HEK293 (cell line): Measurements from ENCODE around the gene NISCH.

ENCODE experiments used
- CTCF ChIA-PET: fragments of 350-600 bp; formaldehyde crosslinking; extraction: SDS; loops from one replicate; lab custom pipeline; 2021; ENCODE audit warnings: antibody characterized with exemption; lab: Yijun Ruan, JAX
- POLR2A ChIA-PET: fragments of 300-600 bp; formaldehyde crosslinking; extraction: SDS; loops from one replicate; lab custom pipeline; 2020; ENCODE audit warnings: antibody characterized with exemption, inconsistent platforms; lab: Yijun Ruan, JAX
- H3K27ac ChIP-seq: fragments of 200-500 bp; sonication (Bioruptor generic); 2 replicates; pipeline ENCODE4 v1.5.1; 2014; ENCODE audit warnings: low read depth, low read length, control low read depth, inconsistent platforms; ENCODE audit errors: extremely low read depth
- H3K36me3 ChIP-seq, 2 experiments: fragments of 200-500 bp in 1 of 2; sonication (Bioruptor generic) in 1 of 2; 1 replicate in 1 of 2; 2 replicates in 1 of 2; pipeline ENCODE4 v1.5.1; 2014 to 2017; ENCODE audit warnings: inconsistent platforms in 2 of 2, low read length in 2 of 2; ENCODE audit not compliant: control insufficient read depth in 2 of 2, insufficient read depth in 1 of 2
- H3K4me1 ChIP-seq: fragments of 200-500 bp; sonication (Bioruptor generic); 2 replicates; pipeline ENCODE4 v1.5.1; 2014; ENCODE audit warnings: mild to moderate bottlenecking, low read length, inconsistent platforms; ENCODE audit not compliant: control insufficient read depth, insufficient read depth
- H3K4me3 ChIP-seq: 2 replicates; pipeline ENCODE4 v1.5.1; 2011; ENCODE audit warnings: low read depth, mild to moderate bottlenecking, control low read depth, low read length, moderate library complexity
- H3K9me3 ChIP-seq: fragments of 200-500 bp; sonication (Bioruptor generic); 2 replicates; pipeline ENCODE4 v1.5.1; 2014; ENCODE audit warnings: low read depth, low read length, inconsistent platforms; ENCODE audit not compliant: control insufficient read depth, insufficient read depth
- GLIS2 ChIP-seq: fragments of 450-650 bp; formaldehyde crosslinking; IDR thresholded peaks from 2 replicates; pipeline ENCODE4 v1.5.1; 2016; ENCODE audit warnings: missing biosample characterization, missing genetic modification characterization
- HOXD13 ChIP-seq: sonication (generic); formaldehyde crosslinking; IDR thresholded peaks from 2 replicates; pipeline ENCODE4 v1.8.0; 2022; ENCODE audit warnings: missing genetic modification reagents, borderline replicate concordance
- KLF8 ChIP-seq: fragments of 450-650 bp; formaldehyde crosslinking; IDR thresholded peaks from 2 replicates; pipeline ENCODE4 v1.5.1; 2016; ENCODE audit warnings: missing biosample characterization, missing genetic modification characterization
- KLF9 ChIP-seq: fragments of 450-650 bp; formaldehyde crosslinking; IDR thresholded peaks from 2 replicates; pipeline ENCODE4 v1.5.1; 2016; ENCODE audit warnings: missing biosample characterization, missing genetic modification characterization, low read depth
- MZF1 ChIP-seq: fragments of 450-650 bp; formaldehyde crosslinking; IDR thresholded peaks from 2 replicates; pipeline ENCODE4 v1.5.1; 2017; ENCODE audit warnings: missing biosample characterization, missing genetic modification characterization, borderline replicate concordance
- PRDM1 ChIP-seq: fragments of 450-650 bp; formaldehyde crosslinking; IDR thresholded peaks from 2 replicates; pipeline ENCODE4; 2016; ENCODE audit warnings: missing biosample characterization, missing genetic modification characterization
- SCRT2 ChIP-seq: fragments of 450-650 bp; formaldehyde crosslinking; IDR thresholded peaks from 2 replicates; pipeline ENCODE4 v1.5.1; 2016; ENCODE audit warnings: missing biosample characterization, missing genetic modification characterization
- TRIM28 ChIP-seq: IDR thresholded peaks from 2 replicates; pipeline ENCODE4 v1.6.1; 2011; ENCODE audit warnings: low read length, control low read depth, borderline replicate concordance
- ZBTB17 ChIP-seq: fragments of 450-650 bp; formaldehyde crosslinking; IDR thresholded peaks from 2 replicates; pipeline ENCODE4 v1.5.1; 2016; ENCODE audit warnings: missing biosample characterization, missing genetic modification characterization
- ZBTB21 ChIP-seq: fragments of 450-650 bp; formaldehyde crosslinking; IDR thresholded peaks from 2 replicates; pipeline ENCODE4 v1.5.1; 2017; ENCODE audit warnings: missing biosample characterization, missing genetic modification characterization
- ZBTB48 ChIP-seq: fragments of 450-650 bp; formaldehyde crosslinking; IDR thresholded peaks from 2 replicates; pipeline ENCODE4 v1.5.1; 2016; ENCODE audit warnings: missing biosample characterization, missing genetic modification characterization
- ZBTB7A ChIP-seq: fragments of 450-650 bp; formaldehyde crosslinking; IDR thresholded peaks from 2 replicates; pipeline ENCODE4 v1.5.1; 2016; ENCODE audit warnings: low read depth, missing biosample characterization, missing genetic modification characterization
- ZFP3 ChIP-seq: fragments of 450-650 bp; formaldehyde crosslinking; IDR thresholded peaks from 2 replicates; pipeline ENCODE4 v1.5.1; 2016; ENCODE audit warnings: low read depth, missing biosample characterization, missing genetic modification characterization
- ZNF157 ChIP-seq: fragments of 450-650 bp; formaldehyde crosslinking; IDR thresholded peaks from 2 replicates; pipeline ENCODE4 v1.5.1; 2016; ENCODE audit warnings: missing biosample characterization, missing genetic modification characterization
- ZNF19 ChIP-seq: fragments of 450-650 bp; formaldehyde crosslinking; IDR thresholded peaks from 2 replicates; pipeline ENCODE4; 2016; ENCODE audit warnings: missing biosample characterization, missing genetic modification characterization, low read depth
- ZNF274 ChIP-seq, 2 experiments: fragments of 200-500 bp in 1 of 2; fragments of 450-650 bp in 1 of 2; sonication (Bioruptor generic) in 1 of 2; formaldehyde crosslinking in 1 of 2; IDR thresholded peaks; 2 replicates each; pipeline versions ENCODE4 v1.5.1 to v1.6.1; 2014 to 2016; ENCODE audit warnings: borderline replicate concordance in 1 of 2, inconsistent platforms in 1 of 2, low read length in 1 of 2, missing biosample characterization in 1 of 2, missing genetic modification characterization in 1 of 2
- ZNF302 ChIP-seq: fragments of 450-650 bp; formaldehyde crosslinking; IDR thresholded peaks from 2 replicates; pipeline ENCODE4 v1.5.1; 2016; ENCODE audit warnings: missing biosample characterization, missing genetic modification characterization, low read depth
- ZNF335 ChIP-seq: fragments of 450-650 bp; formaldehyde crosslinking; conservative IDR thresholded peaks from 2 replicates; pipeline ENCODE4 v1.5.1; 2016; ENCODE audit warnings: missing biosample characterization, missing genetic modification characterization
- ZNF391 ChIP-seq: fragments of 450-650 bp; formaldehyde crosslinking; IDR thresholded peaks from 2 replicates; pipeline ENCODE4 v1.5.1; 2016; ENCODE audit warnings: low read depth, missing biosample characterization, missing genetic modification characterization, borderline replicate concordance
- ZNF423 ChIP-seq: fragments of 450-650 bp; formaldehyde crosslinking; IDR thresholded peaks from 2 replicates; pipeline ENCODE4 v1.5.1; 2016; ENCODE audit warnings: missing biosample characterization, missing genetic modification characterization
- ZNF48 ChIP-seq: fragments of 450-650 bp; formaldehyde crosslinking; IDR thresholded peaks from 2 replicates; pipeline ENCODE4 v1.5.1; 2016; ENCODE audit warnings: missing biosample characterization, missing genetic modification characterization
- ZNF521 ChIP-seq: fragments of 450-650 bp; formaldehyde crosslinking; IDR thresholded peaks from 2 replicates; pipeline ENCODE4 v1.5.1; 2017; ENCODE audit warnings: missing biosample characterization, mild to moderate bottlenecking, missing genetic modification characterization
- ZNF600 ChIP-seq: fragments of 450-650 bp; formaldehyde crosslinking; IDR thresholded peaks from 2 replicates; pipeline ENCODE4 v1.5.1; 2016; ENCODE audit warnings: missing biosample characterization, missing genetic modification characterization
- ZNF629 ChIP-seq: fragments of 450-650 bp; formaldehyde crosslinking; IDR thresholded peaks from 2 replicates; pipeline ENCODE4 v1.5.1; 2017; ENCODE audit warnings: missing biosample characterization, missing genetic modification characterization
- ZNF664 ChIP-seq: fragments of 450-650 bp; formaldehyde crosslinking; IDR thresholded peaks from 2 replicates; pipeline ENCODE4 v1.5.1; 2016; ENCODE audit warnings: missing biosample characterization, missing genetic modification characterization
- ZNF701 ChIP-seq: fragments of 450-650 bp; formaldehyde crosslinking; IDR thresholded peaks from 2 replicates; pipeline ENCODE4 v1.5.1; 2016; ENCODE audit warnings: missing biosample characterization, missing genetic modification characterization
- ZNF76 ChIP-seq: fragments of 450-650 bp; formaldehyde crosslinking; IDR thresholded peaks from 2 replicates; pipeline ENCODE4; 2016; ENCODE audit warnings: low read depth, missing biosample characterization, missing genetic modification characterization, borderline replicate concordance
- ZSCAN30 ChIP-seq: fragments of 450-650 bp; IDR thresholded peaks from 2 replicates; pipeline ENCODE4 v1.5.1; 2018; ENCODE audit warnings: missing biosample characterization, mild to moderate bottlenecking, missing genetic modification characterization, moderate library complexity
- TF ChIP-seq, protein P1 (sequence below): fragments of 450-650 bp; formaldehyde crosslinking; optimal IDR thresholded peaks from 2 replicates; pipeline ENCODE3; 2016; ENCODE audit warnings: missing biosample characterization, mild to moderate bottlenecking, missing genetic modification characterization
- TF ChIP-seq, protein P2 (sequence below): fragments of 450-650 bp; formaldehyde crosslinking; IDR thresholded peaks from 2 replicates; pipeline ENCODE4 v1.5.1; 2016; ENCODE audit warnings: missing biosample characterization, missing genetic modification characterization
- TF ChIP-seq, protein P3 (sequence below): fragments of 450-650 bp; formaldehyde crosslinking; IDR thresholded peaks from 2 replicates; pipeline ENCODE4 v1.5.1; 2016; ENCODE audit warnings: missing biosample characterization, missing genetic modification characterization
- TF ChIP-seq, protein P4 (sequence below): fragments of 450-650 bp; formaldehyde crosslinking; IDR thresholded peaks from 2 replicates; pipeline ENCODE4 v1.5.1; 2016; ENCODE audit warnings: missing biosample characterization, missing genetic modification characterization

NISCH gene

DNA sequence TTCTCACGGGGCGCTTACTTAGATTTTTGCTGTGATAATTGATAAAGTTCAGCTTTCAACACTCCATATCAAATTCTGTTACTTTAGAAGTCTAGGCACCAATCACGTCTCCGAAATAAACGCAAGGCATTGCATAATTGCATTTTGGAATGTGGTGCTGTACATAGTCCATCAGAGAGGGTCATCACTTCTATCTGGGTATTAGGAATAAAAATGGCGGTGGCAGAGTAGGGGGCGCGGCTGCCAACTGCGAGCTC, 80.6 kb downstream of the NISCH start (continued):
- TF ChIP-seq ZFP3 (tag by site-specific recombination): no peak
- TF ChIP-seq GLIS2: no peak

DNA sequence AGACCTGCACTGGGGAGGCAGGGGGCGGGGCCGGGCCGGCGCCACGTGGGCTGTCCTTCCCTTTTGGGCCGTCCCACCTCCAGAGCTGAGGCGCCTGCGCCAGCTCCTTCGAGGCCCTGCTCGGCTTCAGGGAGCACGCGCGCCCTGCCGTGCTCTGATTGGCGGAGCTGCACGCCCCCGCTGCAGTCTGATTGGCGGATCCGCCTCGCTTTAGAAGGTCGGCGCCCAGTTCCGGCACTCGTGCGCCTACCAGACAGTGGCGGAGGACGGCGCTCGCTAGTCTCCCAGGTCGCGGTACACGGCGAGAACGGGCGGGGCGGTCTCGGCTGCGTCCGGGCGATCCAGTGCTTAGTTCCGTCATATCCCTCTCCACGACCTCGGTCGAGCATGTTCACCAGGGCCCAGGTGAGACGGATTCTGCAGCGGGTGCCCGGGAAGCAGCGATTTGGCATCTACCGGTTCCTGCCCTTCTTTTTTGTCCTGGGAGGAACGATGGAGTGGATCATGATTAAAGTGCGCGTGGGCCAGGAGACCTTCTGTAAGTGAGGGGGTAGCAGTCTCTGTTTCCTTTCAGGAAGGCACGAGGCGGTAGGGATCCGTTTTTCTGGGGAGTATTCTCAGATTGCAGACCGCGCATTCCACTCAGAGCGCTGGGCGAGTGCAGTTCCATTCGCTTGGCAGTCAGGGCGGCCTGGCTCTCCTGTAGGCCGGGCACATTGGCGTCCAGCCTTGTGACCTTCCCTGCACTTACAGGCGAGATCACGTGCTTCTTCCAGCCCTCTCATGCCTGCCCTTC, 81.2 kb downstream of the NISCH start, which contains the start of gene UQCC5:
TSS of gene UQCC5 (plus strand) at position 237 of the 796 bp plus-strand sequence. CDS start at position 388, 151 bp downstream.
- Histone ChIP-seq H3K27ac (peak within 1 kb of the TSS; percentile 73), H3K4me1 (peaks cover 4% of the 10 kb centered on the region; the same call in 1 of the 2 replicates), H3K4me3 (peak within 1 kb of the TSS; percentile 76), H3K9me3 (no peaks in the 10 kb centered on the region), H3K36me3 (peaks cover 0 to 38% of the 10 kb centered on the region in 2 experiments; a peak in 1 of 3 replicates)
- ChIA-PET POLR2A (interaction anchor here (0.5 to 1.1 kb wide), 15 partner anchors 9 to 481 kb away, joined by 3 to 8 read pairs (median 4); partner anchors contain the start of genes DUSP7, GNL3, NEK4 and PBRM1), CTCF (no interaction called here)
- TF ChIP-seq ZNF391 (tag by site-specific recombination) (no peak), ZNF701 (tag by site-specific recombination) (no peak), ZNF157 (tag by site-specific recombination) (no peak), ZSCAN30 (tag by site-specific recombination) (peak; percentile 49; the same call in 1 of the 2 replicates), MZF1 (no peak), PRDM1 (tag by site-specific recombination) (no peak), ZNF664 (tag by site-specific recombination) (no peak), ZNF335 (tag by site-specific recombination) (peak; percentile 40), ZBTB48 (tag by site-specific recombination) (0 out of 2 replicates have a peak, but pooled peaks have one; percentile 9), ZNF19 (tag by site-specific recombination) (no peak), TRIM28 (no peak), ZBTB21 (tag by site-specific recombination) (no peak), ZBTB17 (tag by site-specific recombination) (peak; percentile 88), KLF9 (tag by site-specific recombination) (peak; percentile 96), ZNF521 (tag by site-specific recombination) (no peak), HOXD13 (no peak), KLF8 (tag by site-specific recombination) (0 out of 2 replicates have a peak, but pooled peaks have one; percentile 13), ZNF629 (tag by site-specific recombination) (peak; percentile 49), ZBTB7A (tag by site-specific recombination) (peak; percentile 22; the same call in 1 of the 2 replicates), ZNF423 (tag by site-specific recombination) (no peak), ZNF302 (no peak), ZNF76 (no peak), ZNF274 (IDR thresholded peaks at IDR 0.05; ENCODE audit: low read length) (no peak), ZNF274 (tag by site-specific recombination; IDR thresholded peaks at IDR 0.05; ENCODE audit: borderline replicate concordance) (no peak), SCRT2 (tag by site-specific recombination) (no peak), ZNF48 (tag by site-specific recombination) (no peak), ZNF600 (no peak; the same call in 1 of the 2 replicates)
- TF ChIP-seq, protein P1, sequence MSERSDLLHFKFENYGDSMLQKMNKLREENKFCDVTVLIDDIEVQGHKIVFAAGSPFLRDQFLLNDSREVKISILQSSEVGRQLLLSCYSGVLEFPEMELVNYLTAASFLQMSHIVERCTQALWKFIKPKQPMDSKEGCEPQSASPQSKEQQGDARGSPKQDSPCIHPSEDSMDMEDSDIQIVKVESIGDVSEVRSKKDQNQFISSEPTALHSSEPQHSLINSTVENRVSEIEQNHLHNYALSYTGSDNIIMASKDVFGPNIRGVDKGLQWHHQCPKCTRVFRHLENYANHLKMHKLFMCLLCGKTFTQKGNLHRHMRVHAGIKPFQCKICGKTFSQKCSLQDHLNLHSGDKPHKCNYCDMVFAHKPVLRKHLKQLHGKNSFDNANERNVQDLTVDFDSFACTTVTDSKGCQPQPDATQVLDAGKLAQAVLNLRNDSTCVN (tag by site-specific recombination): peak; percentile 91
- TF ChIP-seq, protein P2, sequence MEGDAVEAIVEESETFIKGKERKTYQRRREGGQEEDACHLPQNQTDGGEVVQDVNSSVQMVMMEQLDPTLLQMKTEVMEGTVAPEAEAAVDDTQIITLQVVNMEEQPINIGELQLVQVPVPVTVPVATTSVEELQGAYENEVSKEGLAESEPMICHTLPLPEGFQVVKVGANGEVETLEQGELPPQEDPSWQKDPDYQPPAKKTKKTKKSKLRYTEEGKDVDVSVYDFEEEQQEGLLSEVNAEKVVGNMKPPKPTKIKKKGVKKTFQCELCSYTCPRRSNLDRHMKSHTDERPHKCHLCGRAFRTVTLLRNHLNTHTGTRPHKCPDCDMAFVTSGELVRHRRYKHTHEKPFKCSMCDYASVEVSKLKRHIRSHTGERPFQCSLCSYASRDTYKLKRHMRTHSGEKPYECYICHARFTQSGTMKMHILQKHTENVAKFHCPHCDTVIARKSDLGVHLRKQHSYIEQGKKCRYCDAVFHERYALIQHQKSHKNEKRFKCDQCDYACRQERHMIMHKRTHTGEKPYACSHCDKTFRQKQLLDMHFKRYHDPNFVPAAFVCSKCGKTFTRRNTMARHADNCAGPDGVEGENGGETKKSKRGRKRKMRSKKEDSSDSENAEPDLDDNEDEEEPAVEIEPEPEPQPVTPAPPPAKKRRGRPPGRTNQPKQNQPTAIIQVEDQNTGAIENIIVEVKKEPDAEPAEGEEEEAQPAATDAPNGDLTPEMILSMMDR (tag by site-specific recombination): no peak
- TF ChIP-seq, protein P3, sequence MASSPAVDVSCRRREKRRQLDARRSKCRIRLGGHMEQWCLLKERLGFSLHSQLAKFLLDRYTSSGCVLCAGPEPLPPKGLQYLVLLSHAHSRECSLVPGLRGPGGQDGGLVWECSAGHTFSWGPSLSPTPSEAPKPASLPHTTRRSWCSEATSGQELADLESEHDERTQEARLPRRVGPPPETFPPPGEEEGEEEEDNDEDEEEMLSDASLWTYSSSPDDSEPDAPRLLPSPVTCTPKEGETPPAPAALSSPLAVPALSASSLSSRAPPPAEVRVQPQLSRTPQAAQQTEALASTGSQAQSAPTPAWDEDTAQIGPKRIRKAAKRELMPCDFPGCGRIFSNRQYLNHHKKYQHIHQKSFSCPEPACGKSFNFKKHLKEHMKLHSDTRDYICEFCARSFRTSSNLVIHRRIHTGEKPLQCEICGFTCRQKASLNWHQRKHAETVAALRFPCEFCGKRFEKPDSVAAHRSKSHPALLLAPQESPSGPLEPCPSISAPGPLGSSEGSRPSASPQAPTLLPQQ (tag by site-specific recombination): 0 out of 2 replicates have a peak, but pooled peaks have one; percentile 20
- TF ChIP-seq, protein P4, sequence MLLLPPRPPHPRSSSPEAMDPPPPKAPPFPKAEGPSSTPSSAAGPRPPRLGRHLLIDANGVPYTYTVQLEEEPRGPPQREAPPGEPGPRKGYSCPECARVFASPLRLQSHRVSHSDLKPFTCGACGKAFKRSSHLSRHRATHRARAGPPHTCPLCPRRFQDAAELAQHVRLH (tag by site-specific recombination): no peak
